Astrocyte of the cerebellum (primary cell): Measurements from ENCODE around the gene EDA.

Source experiments
- DNase-seq: peaks from one replicate; pipeline ENCODE4 v3.0.0-alpha.2; 2011; ENCODE audit warnings: low read depth
- H3K4me3 ChIP-seq: 2 replicates; pipeline ENCODE4 v1.5.1; 2011; ENCODE audit warnings: mild to moderate bottlenecking, low read depth, low read length, moderate library complexity
- in situ Hi-C: cut with HindIII; loops from 2 replicates; pipeline ENCODE4 v1.10.0; 2017; ENCODE audit warnings: low sequenced_read_pairs
- TF ChIP-seq, protein P1 (sequence below): IDR thresholded peaks from 2 replicates; pipeline ENCODE4 v1.5.1; 2012; ENCODE audit warnings: low read length, low read depth, moderate library complexity, mild to moderate bottlenecking; ENCODE audit errors: missing control alignments

Gene EDA

DNA sequence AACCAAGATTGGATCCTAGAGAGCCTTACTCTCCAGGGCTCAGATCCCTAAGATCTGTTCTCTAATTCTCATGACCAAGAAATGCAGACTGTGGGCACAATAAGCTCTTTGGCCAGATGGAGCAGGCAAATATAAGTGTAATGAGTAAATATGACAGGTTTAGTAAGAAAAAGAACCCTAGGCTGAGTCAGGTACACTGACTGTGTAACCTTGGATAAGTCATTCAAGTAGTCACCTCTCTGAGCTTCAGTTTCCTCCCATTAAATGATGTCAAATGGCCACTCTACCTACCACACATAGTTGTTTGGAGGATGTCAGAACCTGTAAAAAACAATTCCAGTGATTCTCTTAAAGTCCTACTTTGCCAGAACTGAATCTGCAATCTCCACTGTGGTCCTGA is 8.3 kb upstream of the EDA start:
- TF ChIP-seq, protein P1, sequence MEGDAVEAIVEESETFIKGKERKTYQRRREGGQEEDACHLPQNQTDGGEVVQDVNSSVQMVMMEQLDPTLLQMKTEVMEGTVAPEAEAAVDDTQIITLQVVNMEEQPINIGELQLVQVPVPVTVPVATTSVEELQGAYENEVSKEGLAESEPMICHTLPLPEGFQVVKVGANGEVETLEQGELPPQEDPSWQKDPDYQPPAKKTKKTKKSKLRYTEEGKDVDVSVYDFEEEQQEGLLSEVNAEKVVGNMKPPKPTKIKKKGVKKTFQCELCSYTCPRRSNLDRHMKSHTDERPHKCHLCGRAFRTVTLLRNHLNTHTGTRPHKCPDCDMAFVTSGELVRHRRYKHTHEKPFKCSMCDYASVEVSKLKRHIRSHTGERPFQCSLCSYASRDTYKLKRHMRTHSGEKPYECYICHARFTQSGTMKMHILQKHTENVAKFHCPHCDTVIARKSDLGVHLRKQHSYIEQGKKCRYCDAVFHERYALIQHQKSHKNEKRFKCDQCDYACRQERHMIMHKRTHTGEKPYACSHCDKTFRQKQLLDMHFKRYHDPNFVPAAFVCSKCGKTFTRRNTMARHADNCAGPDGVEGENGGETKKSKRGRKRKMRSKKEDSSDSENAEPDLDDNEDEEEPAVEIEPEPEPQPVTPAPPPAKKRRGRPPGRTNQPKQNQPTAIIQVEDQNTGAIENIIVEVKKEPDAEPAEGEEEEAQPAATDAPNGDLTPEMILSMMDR = no peak
- no peak for DNase-seq
- H3K4me3 ChIP-seq = no peak overlapping the region
- in situ Hi-C loops = no loop called here

DNA sequence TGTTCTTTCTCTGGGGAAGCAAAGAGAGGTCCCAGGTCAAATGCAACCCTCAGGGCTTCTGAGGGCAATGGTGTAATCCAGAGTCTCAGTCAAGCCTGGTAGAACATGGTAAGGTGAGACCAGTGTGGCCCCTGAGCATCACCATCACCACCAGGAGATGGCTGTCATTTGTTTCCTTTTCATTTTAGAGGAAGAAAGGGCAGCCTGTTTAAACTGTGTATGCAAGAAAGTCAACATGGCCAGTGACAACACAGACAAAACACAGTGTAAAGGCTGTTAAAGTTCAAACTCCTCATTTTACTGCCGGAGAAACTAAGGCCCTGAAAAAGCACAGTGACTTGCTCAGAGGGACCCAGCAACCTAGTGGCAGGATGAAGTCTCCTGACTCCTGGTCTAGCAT is 2.0 kb upstream of the EDA start:
- in situ Hi-C loops = no loop called here
- TF ChIP-seq, protein P1 = no peak
- no peak overlapping the region for H3K4me3 ChIP-seq
- DNase-seq = no peak

DNA sequence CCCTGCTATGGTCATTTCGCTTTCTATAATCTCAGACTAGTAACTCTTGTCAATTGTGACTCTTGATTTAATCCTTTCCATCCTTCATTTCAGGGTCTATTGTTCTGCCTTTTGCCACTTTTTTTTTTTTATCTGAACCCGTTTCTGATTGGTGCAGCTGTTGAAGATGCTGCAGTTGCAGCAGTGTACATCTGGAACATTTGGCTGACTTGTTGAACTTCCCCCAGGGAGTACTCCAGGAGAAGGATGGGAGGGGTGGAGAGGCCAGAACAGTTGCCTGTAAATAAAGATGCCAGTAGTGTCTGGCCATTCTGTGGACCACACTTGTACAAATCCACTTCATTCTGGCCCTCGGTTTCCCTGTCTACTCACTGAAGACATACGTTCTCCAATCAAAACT is 1.0 kb upstream of the EDA start:
- no peak for DNase-seq
- H3K4me3 ChIP-seq = no peak overlapping the region
- in situ Hi-C loops = no loop called here
- TF ChIP-seq, protein P1 = no peak

DNA sequence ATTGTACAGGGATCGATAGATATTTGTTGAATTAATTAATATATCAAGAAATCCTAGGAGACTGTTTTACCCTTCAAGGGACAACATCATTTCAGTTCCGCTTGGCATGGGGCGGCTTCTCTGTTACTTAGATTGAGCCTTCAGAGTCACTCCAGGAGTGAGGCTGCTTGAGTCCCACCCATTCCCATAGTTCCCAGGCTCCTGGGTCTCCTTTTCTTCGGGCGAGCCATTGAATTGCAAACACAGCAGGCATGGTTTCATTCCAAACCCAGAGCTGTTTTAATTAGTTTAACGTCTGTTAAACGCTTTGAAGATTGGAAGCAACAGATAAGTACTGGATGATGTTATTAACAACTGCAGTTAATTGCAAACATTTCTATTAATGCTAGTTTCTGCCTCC is 571 bp upstream of the EDA start:
- DNase-seq = no peak
- TF ChIP-seq, protein P1 = no peak
- in situ Hi-C loops = no loop called here
- H3K4me3 ChIP-seq = peak overlapping the region; percentile 26

DNA sequence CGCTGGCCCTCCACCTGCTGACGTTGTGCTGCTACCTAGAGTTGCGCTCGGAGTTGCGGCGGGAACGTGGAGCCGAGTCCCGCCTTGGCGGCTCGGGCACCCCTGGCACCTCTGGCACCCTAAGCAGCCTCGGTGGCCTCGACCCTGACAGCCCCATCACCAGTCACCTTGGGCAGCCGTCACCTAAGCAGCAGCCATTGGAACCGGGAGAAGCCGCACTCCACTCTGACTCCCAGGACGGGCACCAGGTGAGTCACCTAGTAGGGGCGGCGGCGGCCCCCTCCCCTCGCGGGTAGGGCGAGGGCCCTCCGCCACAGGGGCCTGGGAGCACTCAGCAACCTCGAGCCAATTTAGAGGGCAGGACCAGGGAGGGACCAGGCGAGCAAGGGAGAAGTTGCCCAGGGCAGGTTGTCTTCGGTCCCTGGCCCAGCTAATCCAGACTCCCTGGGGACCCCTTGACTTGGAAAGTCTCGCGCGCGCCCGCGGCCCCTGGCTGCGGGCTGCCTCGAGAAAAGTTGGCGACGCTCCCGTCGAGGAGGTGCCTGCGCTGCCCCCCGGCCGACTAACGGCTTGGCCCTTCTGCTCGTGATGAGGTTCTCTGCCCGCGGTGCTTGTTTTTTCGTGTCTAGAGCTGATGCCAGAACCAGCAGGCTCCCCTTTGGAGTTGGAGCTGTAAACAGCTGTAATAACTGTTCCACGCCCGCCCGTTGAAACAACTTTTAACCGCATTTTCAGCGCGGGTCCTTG is 717 bp downstream of the EDA start:
- TF ChIP-seq, protein P1 = no peak
- no peak for DNase-seq
- peak overlapping the region; percentile 39 for H3K4me3 ChIP-seq
- in situ Hi-C loops = no loop called here

DNA sequence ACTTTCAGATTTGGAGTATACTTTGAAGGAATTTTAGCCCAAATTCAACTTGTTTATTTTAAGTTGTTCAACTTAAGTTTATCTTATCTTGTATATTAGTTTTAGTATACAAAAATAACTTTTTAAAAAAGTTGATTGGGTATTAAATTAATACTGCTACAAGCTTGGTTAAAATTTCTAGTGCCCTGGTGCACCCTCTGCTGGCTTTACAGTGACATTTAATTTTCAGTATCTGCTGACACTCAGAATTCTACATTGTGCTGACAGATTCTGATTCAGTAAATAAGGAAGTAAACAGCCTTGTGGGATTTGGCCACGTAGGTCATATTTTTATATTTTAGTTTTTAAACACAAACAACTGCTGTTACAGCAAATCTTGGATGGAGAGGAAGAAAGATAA is 2.9 kb downstream of the EDA start:
- in situ Hi-C loops = no loop called here
- H3K4me3 ChIP-seq = no peak overlapping the region
- TF ChIP-seq, protein P1 = peak; percentile 38
- no peak for DNase-seq
